Measurements from ENCODE around the gene PINK1.
"Not testable (repeated sequence)": the region's sequence is repeated elsewhere in the genome, so short reads cannot be mapped to it uniquely, and the experiment has no call there.

PINK1 gene

GRCh38 chr1:20648438-20648837 is 15.2 kb downstream of the PINK1 start:
- DNase-seq, result no peak

GRCh38 chr1:20648946-20649345 is 15.7 kb downstream of the PINK1 start:
- DNase-seq, result no peak

- DNase-seq, result no peak
Observed at GRCh38 chr1:20652300-20652699, 19.0 kb downstream of the PINK1 start.

- DNase-seq, result no peak
Observed at GRCh38 chr1:20654104-20654690, 20.9 kb downstream of the PINK1 start.

GRCh38 chr1:20657024-20657423 is 23.8 kb downstream of the PINK1 start:
- no peak for DNase-seq

- no peak for DNase-seq
Observed at GRCh38 chr1:20658166-20658915, 25.1 kb downstream of the PINK1 start.

GRCh38 chr1:20660363-20660762 is 27.1 kb downstream of the PINK1 start:
- DNase-seq, result no peak

GRCh38 chr1:20660847-20661206 is 27.6 kb downstream of the PINK1 start:
- peak in 1 of 2 donors; percentile 19 for DNase-seq

- peak; percentile 96 for DNase-seq
Observed at GRCh38 chr1:20661207-20662109, 28.2 kb downstream of the PINK1 start, which contains the start of gene DDOST. DDOST (minus strand) TSS chr1:20661369; CDS start chr1:20661350, 19 bp downstream.

GRCh38 chr1:20662110-20662475 is 28.8 kb downstream of the PINK1 start:
- DNase-seq, result no peak

- DNase-seq, result no peak
Observed at GRCh38 chr1:20663365-20663764, 30.1 kb downstream of the PINK1 start.

GRCh38 chr1:20663969-20664715 is 30.9 kb downstream of the PINK1 start:
- DNase-seq, result no peak

- DNase-seq, result no peak
Observed at GRCh38 chr1:20665726-20666125, 32.5 kb downstream of the PINK1 start.

GRCh38 chr1:20666146-20666545 is 32.9 kb downstream of the PINK1 start:
- DNase-seq, result no peak

- DNase-seq, result peak in 1 of 2 donors; percentile 10
Observed at GRCh38 chr1:20666804-20667203, 33.5 kb downstream of the PINK1 start.

- no peak for DNase-seq
Observed at GRCh38 chr1:20668581-20668980, 35.3 kb downstream of the PINK1 start.

GRCh38 chr1:20670936-20671335 is 37.7 kb downstream of the PINK1 start:
- DNase-seq, result no peak

- DNase-seq, result no peak
Observed at GRCh38 chr1:20672265-20672632, 39.0 kb downstream of the PINK1 start.

GRCh38 chr1:20673626-20674025 is 40.4 kb downstream of the PINK1 start:
- not testable (repeated sequence) for DNase-seq

GRCh38 chr1:20678599-20678998 is 45.3 kb downstream of the PINK1 start:
- DNase-seq, result no peak

- DNase-seq, result no peak
Observed at GRCh38 chr1:20680269-20680668, 47.0 kb downstream of the PINK1 start.

- DNase-seq, result no peak
Observed at GRCh38 chr1:20681999-20682398, 48.7 kb downstream of the PINK1 start.

Data from CD4-positive, alpha-beta T cell treated with Interleukin-4 for 1 hour (primary cell).